ENCODE data around the gene CBARP. TPM values are rescaled to one million over a fixed set of nuclear protein-coding genes. Genes with fewer than 3 reads are reported as not detected.

The CBARP gene
- total and polyA plus RNA-seq, 2 of the 13 experiments (the other 11 are each of a cell fraction or from before 2014, with no cell fraction given): 1.2 to 1.4 TPM

- TF ChIP-seq HMGXB3 (CRISPR knock-in tag; IDR thresholded peaks at IDR 0.05; ENCODE audit: borderline replicate concordance): no peak
- TF ChIP-seq ZNF879 (CRISPR knock-in tag; IDR thresholded peaks at IDR 0.05): 0 out of 2 replicates have a peak, but pooled peaks have one; percentile 57
- no peak; the same call in 1 of the 2 replicates for TF ChIP-seq ZNF839 (CRISPR knock-in tag; IDR thresholded peaks at IDR 0.05; ENCODE audit: borderline replicate concordance)
- no peak for TF ChIP-seq ZNF20 (CRISPR knock-in tag; IDR thresholded peaks at IDR 0.05)
- no peak for TF ChIP-seq ZNF451 (CRISPR knock-in tag; IDR thresholded peaks at IDR 0.05)
- TF ChIP-seq ZNF207 (IDR thresholded peaks at IDR 0.05; ENCODE audit: borderline replicate concordance): no peak
- no peak for TF ChIP-seq RFXAP (CRISPR knock-in tag; IDR thresholded peaks at IDR 0.05; ENCODE audit: borderline replicate concordance)
- TF ChIP-seq PPARG (CRISPR knock-in tag; conservative IDR thresholded peaks at IDR 0.05): peak; percentile 41; the same call in 1 of the 2 replicates
- no peak for TF ChIP-seq FOXJ3 (CRISPR knock-in tag; IDR thresholded peaks at IDR 0.05; ENCODE audit: borderline replicate concordance)
- TF ChIP-seq ZNF891 (CRISPR knock-in tag; IDR thresholded peaks at IDR 0.05): no peak
- TF ChIP-seq CHD2 (IDR thresholded peaks at IDR 0.05; ENCODE audit: low read depth, low read length): no peak
- peak; percentile 61 for TF ChIP-seq TFE3 (CRISPR knock-in tag; IDR thresholded peaks at IDR 0.05)
- no peak for TF ChIP-seq HOXD1 (CRISPR knock-in tag; IDR thresholded peaks at IDR 0.05)
- TF ChIP-seq NPAS2 (CRISPR knock-in tag; IDR thresholded peaks at IDR 0.05; ENCODE audit: borderline replicate concordance): no peak
- no peak for TF ChIP-seq ZSCAN30 (CRISPR knock-in tag; IDR thresholded peaks at IDR 0.05)
- TF ChIP-seq ZNF773 (CRISPR knock-in tag; IDR thresholded peaks at IDR 0.05; ENCODE audit: borderline replicate concordance): no peak
- 0 out of 2 replicates have a peak, but pooled peaks have one; percentile 77 for TF ChIP-seq ZMAT3 (CRISPR knock-in tag; conservative IDR thresholded peaks at IDR 0.05)
- TF ChIP-seq KMT2B (CRISPR knock-in tag; IDR thresholded peaks at IDR 0.05): no peak
- no peak for TF ChIP-seq ZNF496 (CRISPR knock-in tag; IDR thresholded peaks at IDR 0.05; ENCODE audit: insufficient replicate concordance)
- TF ChIP-seq SP2 (CRISPR knock-in tag; IDR thresholded peaks at IDR 0.05): peak; percentile 27; the same call in 1 of the 2 replicates
- TF ChIP-seq SRY (CRISPR knock-in tag; IDR thresholded peaks at IDR 0.05): no peak
- TF ChIP-seq, protein P1, sequence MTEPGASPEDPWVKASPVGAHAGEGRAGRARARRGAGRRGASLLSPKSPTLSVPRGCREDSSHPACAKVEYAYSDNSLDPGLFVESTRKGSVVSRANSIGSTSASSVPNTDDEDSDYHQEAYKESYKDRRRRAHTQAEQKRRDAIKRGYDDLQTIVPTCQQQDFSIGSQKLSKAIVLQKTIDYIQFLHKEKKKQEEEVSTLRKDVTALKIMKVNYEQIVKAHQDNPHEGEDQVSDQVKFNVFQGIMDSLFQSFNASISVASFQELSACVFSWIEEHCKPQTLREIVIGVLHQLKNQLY (CRISPR knock-in tag; IDR thresholded peaks at IDR 0.05): 0 out of 2 replicates have a peak, but pooled peaks have one; percentile 12
- TF ChIP-seq ZNF556 (CRISPR knock-in tag; IDR thresholded peaks at IDR 0.05; ENCODE audit: borderline replicate concordance): no peak
- no peak for TF ChIP-seq ZNF577 (CRISPR knock-in tag; IDR thresholded peaks at IDR 0.05; ENCODE audit: borderline replicate concordance, low read depth)
- peak; percentile 55; the same call in 1 of the 2 replicates for TF ChIP-seq GABPB1 (CRISPR knock-in tag; IDR thresholded peaks at IDR 0.05)
- peak; percentile 90 for TF ChIP-seq KDM6A (CRISPR knock-in tag; IDR thresholded peaks at IDR 0.05; ENCODE audit: low read depth)
Observed at GRCh38 chr19:1253514-1254080, 15.8 kb upstream of the CBARP start (continued).
